ENCODE data around the gene RXRG.

RXRG gene

DNA sequence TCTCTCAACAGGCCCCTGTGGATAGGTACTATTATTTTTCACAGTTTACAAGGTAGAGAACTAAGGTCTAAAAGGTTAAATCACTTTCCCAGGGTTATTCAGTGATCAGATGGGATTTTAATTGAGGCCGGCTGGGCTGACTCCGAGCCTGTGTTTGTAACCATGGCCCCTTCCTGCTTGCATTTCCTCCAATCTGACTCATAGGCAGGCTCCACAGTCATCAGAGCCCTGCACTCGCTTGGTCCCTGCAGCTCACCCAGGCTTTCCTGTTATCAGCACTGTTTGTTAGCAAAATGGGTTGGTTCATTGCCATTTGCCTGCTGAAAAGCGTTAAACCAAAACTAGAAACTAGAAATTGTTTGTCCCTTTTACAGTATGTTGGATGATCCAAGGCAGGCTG lies 47.0 kb downstream of the RXRG start:
- TF ChIP-seq, protein P1, sequence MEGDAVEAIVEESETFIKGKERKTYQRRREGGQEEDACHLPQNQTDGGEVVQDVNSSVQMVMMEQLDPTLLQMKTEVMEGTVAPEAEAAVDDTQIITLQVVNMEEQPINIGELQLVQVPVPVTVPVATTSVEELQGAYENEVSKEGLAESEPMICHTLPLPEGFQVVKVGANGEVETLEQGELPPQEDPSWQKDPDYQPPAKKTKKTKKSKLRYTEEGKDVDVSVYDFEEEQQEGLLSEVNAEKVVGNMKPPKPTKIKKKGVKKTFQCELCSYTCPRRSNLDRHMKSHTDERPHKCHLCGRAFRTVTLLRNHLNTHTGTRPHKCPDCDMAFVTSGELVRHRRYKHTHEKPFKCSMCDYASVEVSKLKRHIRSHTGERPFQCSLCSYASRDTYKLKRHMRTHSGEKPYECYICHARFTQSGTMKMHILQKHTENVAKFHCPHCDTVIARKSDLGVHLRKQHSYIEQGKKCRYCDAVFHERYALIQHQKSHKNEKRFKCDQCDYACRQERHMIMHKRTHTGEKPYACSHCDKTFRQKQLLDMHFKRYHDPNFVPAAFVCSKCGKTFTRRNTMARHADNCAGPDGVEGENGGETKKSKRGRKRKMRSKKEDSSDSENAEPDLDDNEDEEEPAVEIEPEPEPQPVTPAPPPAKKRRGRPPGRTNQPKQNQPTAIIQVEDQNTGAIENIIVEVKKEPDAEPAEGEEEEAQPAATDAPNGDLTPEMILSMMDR (conservative IDR thresholded peaks at IDR 0.05), result no peak
- no peak for TF ChIP-seq ZFX (IDR thresholded peaks at IDR 0.05)
- H3K27ac ChIP-seq, result no peak overlapping the region

DNA sequence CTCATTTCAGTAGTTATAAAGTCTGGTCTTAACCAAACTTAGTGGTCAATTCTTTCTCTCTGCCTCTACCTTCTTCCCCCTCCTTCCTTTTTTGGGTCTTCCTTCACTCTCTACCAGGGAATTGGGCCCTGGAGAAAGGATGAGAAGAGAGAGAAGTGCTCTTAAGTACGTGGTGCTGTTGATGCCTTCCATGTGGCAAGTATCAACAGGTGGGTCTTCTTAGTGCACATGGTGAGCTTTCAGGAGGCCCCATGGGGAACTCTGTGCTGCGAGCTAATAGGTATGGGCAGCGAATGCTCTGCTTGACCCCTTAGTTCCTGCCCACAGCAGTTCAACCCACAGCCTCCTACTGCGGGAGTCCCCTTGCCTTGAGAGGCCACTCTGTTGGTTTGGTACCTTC lies 49.0 kb downstream of the RXRG start:
- TF ChIP-seq, protein P1 (conservative IDR thresholded peaks at IDR 0.05), result no peak
- TF ChIP-seq ZFX (IDR thresholded peaks at IDR 0.05), result no peak

DNA sequence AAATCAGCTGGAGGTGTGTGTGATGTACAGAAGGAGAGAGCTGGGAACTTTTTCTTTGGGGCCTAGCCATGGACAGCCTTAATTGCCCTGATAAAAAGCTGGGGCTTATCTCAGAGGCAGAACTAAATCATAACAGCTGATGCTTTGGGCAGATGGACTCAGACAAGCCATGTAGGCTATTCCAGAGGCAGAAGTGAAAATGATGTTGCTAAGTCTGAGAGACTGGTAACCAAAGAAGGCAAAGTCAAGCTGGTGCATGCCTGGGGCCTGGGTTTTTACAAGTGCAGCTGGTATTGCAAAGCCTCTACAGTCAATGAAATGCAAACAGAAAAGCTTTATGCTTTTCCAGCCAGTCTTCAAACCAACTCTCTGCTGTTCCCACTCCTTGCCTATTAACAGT lies 49.4 kb downstream of the RXRG start:
- H3K27ac ChIP-seq, result no peak overlapping the region
- TF ChIP-seq ZFX (IDR thresholded peaks at IDR 0.05), result no peak
- TF ChIP-seq, protein P1 (conservative IDR thresholded peaks at IDR 0.05), result no peak

More for the DNA sequence above, 49.0 kb downstream of the RXRG start:
- no peak overlapping the region for H3K27ac ChIP-seq

DNA sequence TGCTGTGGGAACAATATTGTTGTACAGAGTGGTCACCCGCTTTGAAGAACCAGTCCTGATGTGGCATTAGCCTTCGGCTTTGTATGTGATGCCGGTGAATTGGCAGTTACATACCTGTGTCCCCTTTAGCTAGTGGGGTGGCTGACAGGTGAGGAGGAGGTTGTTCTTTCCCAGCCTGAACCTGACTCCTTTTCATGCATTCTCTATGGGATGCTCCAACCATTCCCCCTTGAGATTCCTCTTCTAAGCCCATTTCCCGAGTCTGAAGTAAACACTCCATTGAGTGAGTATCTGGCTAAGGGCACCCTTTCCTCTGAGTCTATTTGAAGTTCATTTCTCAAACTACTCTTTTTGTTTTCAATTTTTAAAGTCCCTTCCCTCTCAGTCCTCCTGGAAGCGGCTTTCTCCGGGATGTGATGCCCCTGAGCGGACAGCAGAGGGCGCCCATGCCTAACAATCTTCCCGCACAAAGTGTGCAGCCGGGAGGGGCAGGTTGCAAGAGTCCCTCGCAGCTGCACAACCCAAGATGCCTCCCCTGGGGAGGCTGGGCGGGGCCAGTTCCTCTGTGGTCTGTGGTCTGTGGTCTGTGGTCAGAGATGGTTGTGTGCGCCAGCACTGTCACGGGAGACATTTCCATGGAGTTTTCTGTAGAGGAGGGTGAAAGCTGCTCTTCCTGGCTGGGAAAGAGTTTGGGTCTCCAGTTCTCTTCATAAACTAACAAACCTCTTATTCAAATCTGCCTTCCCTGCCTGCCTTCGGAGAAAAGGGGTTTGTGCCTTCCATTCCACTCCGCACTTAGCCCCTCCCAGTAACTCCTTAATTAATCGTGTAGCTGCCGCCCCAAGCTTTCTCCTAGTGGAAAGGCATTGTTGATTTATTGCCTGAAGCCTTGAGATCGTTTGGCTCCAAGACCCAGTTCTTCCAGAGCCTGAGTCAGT lies 52.0 kb downstream of the RXRG start:
- H3K27ac ChIP-seq, result no peak overlapping the region
- TF ChIP-seq, protein P1 (conservative IDR thresholded peaks at IDR 0.05), result peak; percentile 96
- TF ChIP-seq ZFX (IDR thresholded peaks at IDR 0.05), result no peak

DNA sequence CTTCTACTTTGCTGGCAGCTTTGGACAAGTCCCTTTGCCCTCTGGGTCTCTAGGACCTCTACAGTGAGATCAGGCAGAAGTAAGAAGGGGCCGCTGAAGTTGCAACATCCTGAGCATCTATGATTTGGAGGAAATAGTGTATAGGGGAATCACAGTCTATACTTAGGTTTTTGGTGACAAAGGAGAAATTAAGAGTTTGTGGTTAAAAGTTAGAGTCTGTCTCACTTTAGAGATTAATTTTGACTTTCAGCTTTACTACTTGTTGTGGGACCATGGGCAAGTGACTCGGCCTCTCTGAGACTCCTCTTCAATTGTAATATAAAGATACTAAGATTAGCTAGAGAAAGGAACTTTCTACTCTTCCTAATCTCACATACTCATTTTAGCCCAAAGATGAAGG lies 55.3 kb downstream of the RXRG start:
- TF ChIP-seq, protein P1 (conservative IDR thresholded peaks at IDR 0.05), result no peak
- TF ChIP-seq ZFX (IDR thresholded peaks at IDR 0.05), result no peak
- H3K27ac ChIP-seq, result no peak overlapping the region

DNA sequence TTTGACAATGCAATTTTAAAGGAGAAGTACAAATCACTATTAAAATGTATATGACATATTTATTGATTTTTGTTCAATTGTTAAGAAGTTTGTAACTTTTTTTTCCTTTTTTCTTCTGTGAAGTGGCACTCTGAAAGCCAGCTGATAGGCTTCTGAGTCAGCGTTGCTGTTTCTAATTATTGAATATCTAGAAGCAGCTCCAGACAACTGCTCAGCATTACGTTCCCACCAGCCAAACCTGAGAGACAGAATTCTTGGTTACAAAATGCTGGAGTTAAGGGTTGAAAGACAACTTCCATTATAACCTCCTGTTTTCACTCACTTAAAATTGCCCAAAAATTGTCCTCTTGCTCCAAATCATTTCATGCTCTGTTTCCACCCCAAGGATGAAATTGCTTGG lies 57.0 kb downstream of the RXRG start:
- no peak overlapping the region for H3K27ac ChIP-seq
- TF ChIP-seq, protein P1 (conservative IDR thresholded peaks at IDR 0.05), result no peak
- no peak for TF ChIP-seq ZFX (IDR thresholded peaks at IDR 0.05)

DNA sequence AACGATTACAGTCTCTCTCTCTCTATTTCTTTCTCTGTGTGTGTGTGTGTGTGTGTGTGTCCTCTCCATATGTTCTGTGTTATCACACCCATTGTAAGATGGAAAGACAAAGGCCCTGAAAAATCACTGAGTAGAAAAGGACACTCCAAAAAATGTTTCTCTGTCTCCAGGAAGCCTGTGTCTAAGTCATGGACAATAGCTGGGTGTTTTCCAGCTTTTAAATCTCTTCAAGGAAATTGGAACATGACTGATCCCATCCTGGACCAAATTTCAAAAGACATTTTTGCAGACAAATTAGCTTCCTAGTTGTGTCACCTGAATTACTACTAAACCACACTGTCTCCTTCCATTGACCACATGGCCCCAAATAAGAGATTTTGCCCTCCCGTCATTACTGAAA lies 57.4 kb downstream of the RXRG start:
- H3K27ac ChIP-seq, result no peak overlapping the region
- TF ChIP-seq ZFX (IDR thresholded peaks at IDR 0.05), result no peak
- TF ChIP-seq, protein P1 (conservative IDR thresholded peaks at IDR 0.05), result no peak

All from C4-2B (cell line).